Kidney epithelial cell (primary cell): ENCODE results near the gene MYO3B. TPM values are rescaled to one million over a fixed set of nuclear protein-coding genes. Genes with fewer than 3 reads are reported as not detected.

Experiments used
- DNase-seq: peaks from one replicate; pipeline ENCODE4 v3.0.0-alpha.2; 2010; ENCODE audit warnings: low read depth
- H3K27me3 ChIP-seq: 2 replicates; pipeline ENCODE4 v1.6.0; 2011; ENCODE audit warnings: low read length; ENCODE audit not compliant: control insufficient read depth, insufficient read depth
- H3K36me3 ChIP-seq: 2 replicates; pipeline ENCODE4 v1.5.1; 2011; ENCODE audit warnings: low read length; ENCODE audit not compliant: control insufficient read depth, insufficient read depth
- H3K4me3 ChIP-seq: 2 replicates; pipeline ENCODE4 v1.5.1; 2011; ENCODE audit warnings: low read depth, mild to moderate bottlenecking, control low read depth, low read length
- CTCF ChIP-seq: IDR thresholded peaks from 2 replicates; pipeline ENCODE4 v1.5.1; 2011; ENCODE audit warnings: mild to moderate bottlenecking, moderate library complexity, low read length, control low read depth, inconsistent platforms; ENCODE audit not compliant: insufficient read depth, poor library complexity, severe bottlenecking
- total RNA-seq: library from RNA; depleted of rRNA; stranded (reverse); fragments of >200 nt; gene quantifications from 2 replicates; pipeline ENCODE4 v1.2.3, GENCODE V29; 2015

The MYO3B gene
- total RNA-seq, 1 donor from 2014 or later: 1.1 TPM

DNA sequence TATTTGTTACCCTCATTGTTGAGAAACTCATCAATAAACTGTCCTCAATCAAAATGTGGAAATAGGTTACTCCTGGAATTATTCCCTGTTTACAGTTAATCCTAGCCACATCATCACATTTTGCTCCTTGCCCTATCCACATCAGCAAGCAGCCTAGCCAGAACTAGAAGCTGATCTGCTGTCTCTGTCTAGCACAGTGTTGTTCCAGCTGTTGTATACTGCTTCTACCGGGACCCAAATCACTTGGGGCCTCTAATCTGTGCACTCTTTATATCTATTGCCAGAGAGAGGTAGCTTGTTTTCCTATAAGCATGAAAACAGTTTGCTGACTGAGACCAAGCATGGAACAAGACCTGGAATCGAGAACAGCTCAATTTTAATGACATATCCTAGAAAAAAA lies 341.0 kb downstream of the MYO3B start:
- no peak for DNase-seq
- TF ChIP-seq CTCF: no peak
- Histone ChIP-seq H3K4me3 (no peak overlapping the region), H3K36me3 (no peaks in the 10 kb centered on the region), H3K27me3 (no peaks in the 10 kb centered on the region)

DNA sequence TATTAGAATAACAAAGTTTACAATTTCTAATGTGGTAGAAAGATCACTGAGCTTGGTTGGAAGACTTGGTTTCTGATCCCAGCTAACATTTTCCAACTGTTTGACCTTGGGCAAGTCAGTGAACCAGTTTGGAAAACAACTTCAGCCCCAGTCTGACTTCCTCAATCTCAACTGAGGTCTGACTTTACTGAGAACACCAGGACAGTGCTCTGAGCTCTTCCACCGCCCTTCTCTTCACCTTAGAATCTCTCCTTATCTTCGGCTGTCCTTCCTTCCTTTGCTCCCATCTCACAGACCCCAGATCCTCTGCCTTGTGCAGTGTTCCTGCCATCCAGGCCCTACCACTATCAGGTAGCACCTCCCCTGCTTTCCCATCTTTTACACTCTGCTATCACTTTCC lies 343.4 kb downstream of the MYO3B start:
- no peak overlapping the region for H3K4me3 ChIP-seq
- TF ChIP-seq CTCF: no peak
- no peak for DNase-seq

GRCh38 chr2:170523506-170523905 lies 345.6 kb downstream of the MYO3B start:
- no peak for TF ChIP-seq CTCF
- no peak for DNase-seq
- no peak overlapping the region for H3K4me3 ChIP-seq

More for the DNA sequence above, 343.4 kb downstream of the MYO3B start:
- no peaks in the 10 kb centered on the region for H3K36me3 ChIP-seq
- H3K27me3 ChIP-seq: no peaks in the 10 kb centered on the region

DNA sequence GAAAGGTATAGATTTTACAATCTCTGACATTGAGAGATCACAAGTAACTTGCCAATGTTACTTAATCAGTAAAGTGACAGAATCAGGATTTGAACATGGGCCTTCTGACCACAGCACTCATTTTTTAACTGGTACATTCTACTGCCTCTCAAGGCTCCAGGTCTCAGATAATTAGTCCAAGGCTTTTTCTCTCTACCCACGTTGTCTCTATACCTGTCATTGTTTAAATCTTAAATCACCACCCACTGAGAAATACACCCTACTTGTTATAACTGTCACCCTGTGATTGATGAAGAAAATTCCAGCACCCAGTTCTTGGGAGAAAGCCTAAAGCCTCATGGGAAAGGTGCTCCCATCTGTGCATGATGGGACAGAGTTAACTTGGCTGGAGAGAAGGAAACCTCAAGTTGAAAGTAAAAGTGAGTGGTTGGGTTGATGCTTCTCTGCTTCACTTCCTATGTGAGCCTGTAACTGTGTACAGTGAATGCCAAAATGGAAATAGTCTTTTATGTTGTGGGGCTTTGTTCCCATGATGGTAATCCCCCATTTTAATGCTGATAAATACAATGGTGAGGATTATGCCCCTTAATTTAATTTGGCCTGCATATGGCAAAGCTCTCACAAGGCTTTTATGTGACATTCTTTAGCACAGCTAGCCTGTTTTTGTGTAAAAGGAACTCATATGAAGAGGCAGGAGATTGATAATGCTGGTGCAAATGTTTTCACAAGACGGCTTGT lies 347.1 kb downstream of the MYO3B start:
- no peak for DNase-seq
- H3K27me3 ChIP-seq: no peaks in the 10 kb centered on the region
- H3K36me3 ChIP-seq: no peaks in the 10 kb centered on the region
- H3K4me3 ChIP-seq: no peak overlapping the region
- no peak for TF ChIP-seq CTCF

More at GRCh38 chr2:170523506-170523905, 345.6 kb downstream of the MYO3B start:
- H3K27me3 ChIP-seq: no peaks in the 10 kb centered on the region
- no peaks in the 10 kb centered on the region for H3K36me3 ChIP-seq

DNA sequence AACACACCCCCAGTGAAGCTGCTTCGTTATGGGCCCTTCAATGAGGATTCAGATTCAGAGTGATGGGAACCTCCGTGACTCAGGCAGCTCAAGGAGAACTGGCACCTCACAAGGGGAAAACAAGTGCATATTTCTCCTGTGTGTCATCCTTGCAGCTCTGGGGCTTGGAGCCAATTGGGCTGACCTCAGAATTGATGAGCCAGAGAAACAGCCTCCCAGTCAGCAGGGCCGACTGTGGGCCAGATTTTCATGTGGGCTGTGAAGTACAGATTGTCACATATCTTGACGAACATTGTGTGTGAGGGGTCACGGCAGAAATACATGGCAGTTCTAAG lies 347.6 kb downstream of the MYO3B start:
- no peaks in the 10 kb centered on the region for H3K36me3 ChIP-seq
- no peak for TF ChIP-seq CTCF
- peak; percentile 94 for DNase-seq

GRCh38 chr2:170530284-170530745 lies 352.4 kb downstream of the MYO3B start:
- no peak for TF ChIP-seq CTCF
- peak; percentile 25 for DNase-seq

More for the DNA sequence above, 347.6 kb downstream of the MYO3B start:
- Histone ChIP-seq H3K4me3 (no peak overlapping the region), H3K27me3 (no peaks in the 10 kb centered on the region)

More at GRCh38 chr2:170530284-170530745, 352.4 kb downstream of the MYO3B start:
- Histone ChIP-seq H3K36me3 (no peaks in the 10 kb centered on the region), H3K4me3 (no peak overlapping the region), H3K27me3 (no peaks in the 10 kb centered on the region)
